ENCODE results near the gene TAF1B.

TAF1B gene

GRCh38 chr2:9968553-9969497, 125.6 kb downstream of the TAF1B start:
- no peak for DNase-seq

- no peak for DNase-seq
Measured at GRCh38 chr2:9970200-9971044, 127.1 kb downstream of the TAF1B start.

GRCh38 chr2:9971105-9971818, 128.0 kb downstream of the TAF1B start:
- no peak for DNase-seq

- DNase-seq: no peak
Measured at GRCh38 chr2:9971890-9972289, 128.6 kb downstream of the TAF1B start.

GRCh38 chr2:9972621-9973479, 129.6 kb downstream of the TAF1B start:
- no peak for DNase-seq

GRCh38 chr2:9973690-9974089, 130.4 kb downstream of the TAF1B start:
- DNase-seq: no peak

GRCh38 chr2:9974343-9974742, 131.1 kb downstream of the TAF1B start:
- DNase-seq: no peak

- no peak for DNase-seq
Measured at GRCh38 chr2:9975328-9975727, 132.1 kb downstream of the TAF1B start.

- DNase-seq: peak; percentile 18
Measured at GRCh38 chr2:9975805-9976447, 132.7 kb downstream of the TAF1B start.

- no peak for DNase-seq
Measured at GRCh38 chr2:9979977-9980376, 136.7 kb downstream of the TAF1B start.

GRCh38 chr2:9980520-9980919, 137.2 kb downstream of the TAF1B start:
- DNase-seq: no peak

- no peak for DNase-seq
Measured at GRCh38 chr2:9981655-9982054, 138.4 kb downstream of the TAF1B start.

- no peak for DNase-seq
Measured at GRCh38 chr2:9982248-9982647, 139.0 kb downstream of the TAF1B start.

- no peak for DNase-seq
Measured at GRCh38 chr2:9982891-9983290, 139.6 kb downstream of the TAF1B start.

- DNase-seq: no peak
Measured at GRCh38 chr2:9983401-9984216, 140.3 kb downstream of the TAF1B start.
